Activated CD4-positive, alpha-beta T cell treated with anti-CD3 and anti-CD28 coated beads, Interleukin-10, Interleukin-2, amounts not matched to agents 100 ng/mL and 50 ng/mL, durations not matched to agents 16 hours and 8 hours (primary cell): ENCODE results near the gene STEAP3.

Experiments
- DNase-seq: peaks from one replicate; pipeline ENCODE4 v3.0.0-alpha.2; 2020

The STEAP3 gene

GRCh38 chr2:119198240-119198840 lies 25.3 kb upstream of the STEAP3 start:
- DNase-seq = no peak

- DNase-seq = no peak
Observed at GRCh38 chr2:119201815-119202214, 21.8 kb upstream of the STEAP3 start.

GRCh38 chr2:119202610-119203310 lies 20.9 kb upstream of the STEAP3 start:
- no peak for DNase-seq

- DNase-seq = no peak
Observed at GRCh38 chr2:119204525-119204924, 19.1 kb upstream of the STEAP3 start.

- DNase-seq = no peak
Observed at GRCh38 chr2:119205001-119205706, 18.5 kb upstream of the STEAP3 start.

GRCh38 chr2:119206201-119206600 lies 17.4 kb upstream of the STEAP3 start:
- DNase-seq = no peak

- DNase-seq = no peak
Observed at GRCh38 chr2:119207447-119207846, 16.2 kb upstream of the STEAP3 start.

- DNase-seq = no peak
Observed at GRCh38 chr2:119208791-119209203, 14.8 kb upstream of the STEAP3 start.

GRCh38 chr2:119212139-119212800 lies 11.4 kb upstream of the STEAP3 start:
- DNase-seq = no peak

- no peak for DNase-seq
Observed at GRCh38 chr2:119214453-119215037, 9.1 kb upstream of the STEAP3 start.

- DNase-seq = no peak
Observed at GRCh38 chr2:119216994-119217393, 6.6 kb upstream of the STEAP3 start.

- DNase-seq = no peak
Observed at GRCh38 chr2:119218478-119219064, 5.1 kb upstream of the STEAP3 start.

- DNase-seq = no peak
Observed at GRCh38 chr2:119219873-119220272, 3.8 kb upstream of the STEAP3 start.

GRCh38 chr2:119220720-119221301 lies 2.8 kb upstream of the STEAP3 start:
- DNase-seq = no peak

- DNase-seq = no peak
Observed at GRCh38 chr2:119221609-119222008, 2.0 kb upstream of the STEAP3 start.

- no peak for DNase-seq
Observed at GRCh38 chr2:119222213-119222612, 1.4 kb upstream of the STEAP3 start.

- DNase-seq = no peak
Observed at GRCh38 chr2:119222863-119223520, 642 bp upstream of the STEAP3 start.

- no peak for DNase-seq
Observed at GRCh38 chr2:119224391-119225104, 914 bp downstream of the STEAP3 start.

- DNase-seq = no peak
Observed at GRCh38 chr2:119225105-119225865, 1.7 kb downstream of the STEAP3 start.

- DNase-seq = no peak
Observed at GRCh38 chr2:119225926-119226325, 2.3 kb downstream of the STEAP3 start.
